GM23338 (cell line): ENCODE data around the gene ATRIP. TPM values are rescaled to one million over a fixed set of nuclear protein-coding genes. Genes with fewer than 3 reads are reported as not detected.

ENCODE experiments used
- ATAC-seq: fragments of 200-7000 bp; cut with Tn5 transposase; 3 replicates; pipeline ENCODE4 v1.9.1; 2020
- DNase-seq: peaks from one replicate; pipeline ENCODE4 v3.0.0-alpha.2; 2015; ENCODE audit warnings: low spot score
- H2AFZ ChIP-seq: fragments of 200-600 bp; sonication (generic); 2 replicates; pipeline ENCODE4 v1.8.0; 2016; ENCODE audit warnings: antibody characterized with exemption, mild to moderate bottlenecking, moderate library complexity
- H3F3A ChIP-seq: fragments of 200-600 bp; sonication (generic); replicated peaks from 2 replicates; pipeline ENCODE4 v1.8.0; 2017; ENCODE audit warnings: antibody characterized with exemption, mixed run types, low read depth
- H3K27ac ChIP-seq: fragments of 200-600 bp; sonication (generic); 2 replicates; pipeline ENCODE4 v1.6.1; 2016; ENCODE audit warnings: low read depth
- H3K27me3 ChIP-seq: fragments of 200-600 bp; sonication (generic); 2 replicates; pipeline ENCODE4 v1.8.0; 2016; ENCODE audit warnings: mild to moderate bottlenecking, mixed run types, moderate library complexity; ENCODE audit not compliant: insufficient read depth
- H3K36me3 ChIP-seq: fragments of 200-600 bp; sonication (generic); 2 replicates; pipeline ENCODE4 v1.8.0; 2016; ENCODE audit warnings: mild to moderate bottlenecking; ENCODE audit not compliant: insufficient read depth
- H3K4me1 ChIP-seq: fragments of 200-600 bp; sonication (generic); 2 replicates; pipeline ENCODE4 v1.8.0; 2016; ENCODE audit warnings: mild to moderate bottlenecking, moderate library complexity; ENCODE audit not compliant: insufficient read depth
- H3K4me2 ChIP-seq: fragments of 200-600 bp; sonication (generic); 2 replicates; pipeline ENCODE4 v1.7.1; 2017; ENCODE audit warnings: mixed run types
- H3K4me3 ChIP-seq: fragments of 200-600 bp; sonication (generic); 2 replicates; pipeline ENCODE4 v1.6.1; 2016; ENCODE audit warnings: mixed run types
- H3K79me2 ChIP-seq: fragments of 200-600 bp; sonication (generic); replicated peaks from 2 replicates; pipeline ENCODE4 v1.8.0; 2017; ENCODE audit warnings: mild to moderate bottlenecking; ENCODE audit not compliant: insufficient read depth
- H3K9me2 ChIP-seq: fragments of 200-600 bp; sonication (generic); 2 replicates; pipeline ENCODE4 v1.8.0; 2017; ENCODE audit not compliant: insufficient read depth
- H4K20me1 ChIP-seq: fragments of 200-600 bp; sonication (generic); replicated peaks from 2 replicates; pipeline ENCODE4 v1.8.0; 2017; ENCODE audit warnings: mild to moderate bottlenecking; ENCODE audit not compliant: insufficient read depth
- H3K27ac Mint-ChIP-seq: 2 replicates; pipeline ENCODE4 v1.8.0; 2020; ENCODE audit warnings: inconsistent platforms, mild to moderate bottlenecking, moderate library complexity, mixed read lengths
- H3K27me3 Mint-ChIP-seq: 3 replicates; pipeline ENCODE4 v1.8.0; 2022; ENCODE audit warnings: low read depth, mild to moderate bottlenecking, moderate library complexity, mixed read lengths, inconsistent platforms; ENCODE audit not compliant: insufficient read depth, poor library complexity
- H3K36me3 Mint-ChIP-seq: 3 replicates; pipeline ENCODE4 v1.8.0; 2021; ENCODE audit warnings: low read depth, mild to moderate bottlenecking, inconsistent platforms, moderate library complexity, mixed read lengths
- H3K4me1 Mint-ChIP-seq: 3 replicates; pipeline ENCODE4 v1.8.0; 2020; ENCODE audit warnings: mild to moderate bottlenecking, inconsistent platforms, mixed read lengths
- H3K4me3 Mint-ChIP-seq: 3 replicates; pipeline ENCODE4 v1.8.0; 2021; ENCODE audit warnings: moderate library complexity, mild to moderate bottlenecking, inconsistent platforms, mixed read lengths
- H3K9me3 Mint-ChIP-seq: 3 replicates; pipeline ENCODE4 v1.8.0; 2020; ENCODE audit warnings: moderate library complexity, mild to moderate bottlenecking, inconsistent platforms, mixed read lengths
- CREB1 ChIP-seq: fragments of 250-450 bp; sonication (Bioruptor Pico); IDR thresholded peaks from 2 replicates; pipeline ENCODE4 v1.5.0; 2020; ENCODE audit warnings: low read depth, mild to moderate bottlenecking, moderate library complexity
- EZH2 ChIP-seq: fragments of 200-600 bp; sonication (generic); IDR thresholded peaks from one replicate; pipeline ENCODE4 v1.8.0; 2017; ENCODE audit warnings: antibody characterized with exemption, mild to moderate bottlenecking, low read depth; ENCODE audit not compliant: unreplicated experiment
- JUNB ChIP-seq: IDR thresholded peaks from one replicate; pipeline ENCODE4 v1.6.1; 2016; ENCODE audit warnings: antibody characterized with exemption; ENCODE audit not compliant: unreplicated experiment
- NANOG ChIP-seq: IDR thresholded peaks from 2 replicates; pipeline ENCODE4 v1.6.1; 2016; ENCODE audit warnings: antibody characterized with exemption, borderline replicate concordance
- POLR2AphosphoS5 ChIP-seq: IDR thresholded peaks from 2 replicates; pipeline ENCODE4 v1.6.1; 2016; ENCODE audit warnings: antibody characterized with exemption, low read depth
- STAT1 ChIP-seq: IDR thresholded peaks from one replicate; pipeline ENCODE4 v1.6.1; 2016; ENCODE audit warnings: antibody characterized with exemption; ENCODE audit not compliant: unreplicated experiment
- ZNF114 ChIP-seq: fragments of 250-450 bp; sonication (Bioruptor Pico); IDR thresholded peaks from 2 replicates; pipeline ENCODE4 v1.5.0; 2020; ENCODE audit warnings: mild to moderate bottlenecking, moderate library complexity
- polyA plus RNA-seq: library from polyadenylated mRNA; unstranded; fragments of >200 nt; fragmentation: Nextera tagmentation; extraction: Ambion mirVana; gene quantifications from 2 replicates; pipeline ENCODE4 v1.2.1, GENCODE V29; 2016
- total RNA-seq: library from RNA; depleted of rRNA; stranded (reverse); fragments of >200 nt; shearing (Covaris generic); gene quantifications from 2 replicates; pipeline ENCODE4 v1.2.3, GENCODE V29; 2014
- TF ChIP-seq, protein P1 (sequence below), 2 experiments: fragments of 200-600 bp in 1 of 2; sonication (generic) in 1 of 2; conservative IDR thresholded peaks; 2 replicates each; pipeline versions ENCODE4 v1.5.1 to v1.6.1; 2016 to 2017; ENCODE audit warnings: antibody characterized with exemption in 2 of 2, low read depth in 2 of 2, mild to moderate bottlenecking in 2 of 2, moderate library complexity in 1 of 2
- TF ChIP-seq, protein P2 (sequence below): IDR thresholded peaks from one replicate; pipeline ENCODE4 v1.6.1; 2018; ENCODE audit warnings: antibody characterized with exemption; ENCODE audit not compliant: unreplicated experiment

ATRIP gene
- total and polyA plus RNA-seq, 2 experiments from 2014 or later = 5.8 to 17.3 TPM

DNA sequence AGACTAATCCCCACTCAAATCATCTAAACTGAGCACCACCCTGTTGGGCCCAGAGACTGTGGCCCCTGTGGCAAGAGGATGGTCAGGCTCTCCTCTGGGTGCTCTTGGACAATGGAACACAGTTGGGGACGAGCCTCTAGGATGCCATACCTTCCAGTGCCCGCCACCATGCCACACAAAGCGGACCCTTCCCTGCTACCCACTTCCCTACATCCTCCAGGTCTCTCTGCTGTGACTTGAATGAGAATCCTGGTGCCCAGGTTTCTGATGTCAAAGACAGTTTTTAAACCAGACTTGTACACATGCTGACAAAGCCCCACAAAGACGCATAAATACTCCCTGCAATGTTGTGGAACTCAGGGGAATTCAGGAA lies 11.3 kb upstream of the ATRIP start (continued):
- TF ChIP-seq, protein P1, sequence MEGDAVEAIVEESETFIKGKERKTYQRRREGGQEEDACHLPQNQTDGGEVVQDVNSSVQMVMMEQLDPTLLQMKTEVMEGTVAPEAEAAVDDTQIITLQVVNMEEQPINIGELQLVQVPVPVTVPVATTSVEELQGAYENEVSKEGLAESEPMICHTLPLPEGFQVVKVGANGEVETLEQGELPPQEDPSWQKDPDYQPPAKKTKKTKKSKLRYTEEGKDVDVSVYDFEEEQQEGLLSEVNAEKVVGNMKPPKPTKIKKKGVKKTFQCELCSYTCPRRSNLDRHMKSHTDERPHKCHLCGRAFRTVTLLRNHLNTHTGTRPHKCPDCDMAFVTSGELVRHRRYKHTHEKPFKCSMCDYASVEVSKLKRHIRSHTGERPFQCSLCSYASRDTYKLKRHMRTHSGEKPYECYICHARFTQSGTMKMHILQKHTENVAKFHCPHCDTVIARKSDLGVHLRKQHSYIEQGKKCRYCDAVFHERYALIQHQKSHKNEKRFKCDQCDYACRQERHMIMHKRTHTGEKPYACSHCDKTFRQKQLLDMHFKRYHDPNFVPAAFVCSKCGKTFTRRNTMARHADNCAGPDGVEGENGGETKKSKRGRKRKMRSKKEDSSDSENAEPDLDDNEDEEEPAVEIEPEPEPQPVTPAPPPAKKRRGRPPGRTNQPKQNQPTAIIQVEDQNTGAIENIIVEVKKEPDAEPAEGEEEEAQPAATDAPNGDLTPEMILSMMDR (conservative IDR thresholded peaks at IDR 0.05; ENCODE audit: low read depth in 2 of 2) = no peak
- TF ChIP-seq ZNF114 (CRISPR knock-in tag) = no peak
- TF ChIP-seq JUNB = no peak
- TF ChIP-seq EZH2 = no peak
- TF ChIP-seq STAT1 = no peak
- TF ChIP-seq NANOG = no peak
- TF ChIP-seq POLR2AphosphoS5 = no peak

DNA sequence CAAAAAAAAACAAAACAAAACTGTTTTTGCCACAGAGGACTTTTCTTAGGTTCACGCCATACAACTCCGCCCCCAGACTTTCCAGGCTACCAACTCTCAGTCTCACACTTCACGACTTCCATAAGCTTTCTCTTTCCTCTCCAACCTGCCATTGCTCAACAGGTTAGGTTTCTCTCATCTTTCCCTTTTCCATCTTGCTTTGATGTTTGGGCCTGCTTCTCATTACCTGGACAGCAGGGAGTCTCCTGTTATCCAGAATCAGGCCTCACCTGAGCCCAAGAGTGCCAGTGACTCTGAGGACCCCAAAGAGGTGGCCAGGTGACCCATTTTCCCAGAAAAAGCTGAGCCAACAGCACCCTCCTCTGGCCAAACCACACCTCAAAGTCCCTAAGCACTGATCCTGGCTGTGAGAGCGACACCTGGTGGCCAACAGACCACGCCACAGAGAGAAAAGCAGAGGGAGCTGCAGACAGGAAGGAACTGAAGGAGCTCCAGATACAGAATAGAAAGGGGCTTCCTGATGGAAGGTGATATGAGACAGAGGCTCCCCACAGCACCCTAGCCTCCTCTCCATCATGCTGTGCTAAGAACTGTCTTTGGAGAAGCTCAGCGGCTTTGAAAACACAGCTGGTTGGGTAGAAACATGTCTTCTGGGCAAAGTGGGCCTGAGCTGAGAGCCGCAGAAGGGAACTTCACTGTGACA lies 10.6 kb upstream of the ATRIP start:
- Mint-ChIP-seq H3K4me3 (no peak overlapping the region), H3K36me3 (peaks cover 42% of the 10 kb centered on the region), H3K27ac (no peak overlapping the region), H3K27me3 (peaks cover 7% of the 10 kb centered on the region), H3K4me1 (peaks cover 27% of the 10 kb centered on the region), H3K9me3 (no peaks in the 10 kb centered on the region)
- TF ChIP-seq, protein P1 (conservative IDR thresholded peaks at IDR 0.05; ENCODE audit: low read depth in 2 of 2) = peak; percentile 100
- TF ChIP-seq, protein P2, sequence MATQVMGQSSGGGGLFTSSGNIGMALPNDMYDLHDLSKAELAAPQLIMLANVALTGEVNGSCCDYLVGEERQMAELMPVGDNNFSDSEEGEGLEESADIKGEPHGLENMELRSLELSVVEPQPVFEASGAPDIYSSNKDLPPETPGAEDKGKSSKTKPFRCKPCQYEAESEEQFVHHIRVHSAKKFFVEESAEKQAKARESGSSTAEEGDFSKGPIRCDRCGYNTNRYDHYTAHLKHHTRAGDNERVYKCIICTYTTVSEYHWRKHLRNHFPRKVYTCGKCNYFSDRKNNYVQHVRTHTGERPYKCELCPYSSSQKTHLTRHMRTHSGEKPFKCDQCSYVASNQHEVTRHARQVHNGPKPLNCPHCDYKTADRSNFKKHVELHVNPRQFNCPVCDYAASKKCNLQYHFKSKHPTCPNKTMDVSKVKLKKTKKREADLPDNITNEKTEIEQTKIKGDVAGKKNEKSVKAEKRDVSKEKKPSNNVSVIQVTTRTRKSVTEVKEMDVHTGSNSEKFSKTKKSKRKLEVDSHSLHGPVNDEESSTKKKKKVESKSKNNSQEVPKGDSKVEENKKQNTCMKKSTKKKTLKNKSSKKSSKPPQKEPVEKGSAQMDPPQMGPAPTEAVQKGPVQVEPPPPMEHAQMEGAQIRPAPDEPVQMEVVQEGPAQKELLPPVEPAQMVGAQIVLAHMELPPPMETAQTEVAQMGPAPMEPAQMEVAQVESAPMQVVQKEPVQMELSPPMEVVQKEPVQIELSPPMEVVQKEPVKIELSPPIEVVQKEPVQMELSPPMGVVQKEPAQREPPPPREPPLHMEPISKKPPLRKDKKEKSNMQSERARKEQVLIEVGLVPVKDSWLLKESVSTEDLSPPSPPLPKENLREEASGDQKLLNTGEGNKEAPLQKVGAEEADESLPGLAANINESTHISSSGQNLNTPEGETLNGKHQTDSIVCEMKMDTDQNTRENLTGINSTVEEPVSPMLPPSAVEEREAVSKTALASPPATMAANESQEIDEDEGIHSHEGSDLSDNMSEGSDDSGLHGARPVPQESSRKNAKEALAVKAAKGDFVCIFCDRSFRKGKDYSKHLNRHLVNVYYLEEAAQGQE = no peak
- no peak for TF ChIP-seq CREB1 (CRISPR knock-in tag)
- TF ChIP-seq NANOG = no peak
- no peak for TF ChIP-seq ZNF114 (CRISPR knock-in tag)
- 0 out of 2 replicates have a peak, but pooled peaks have one; percentile 31 for TF ChIP-seq POLR2AphosphoS5
- H3K79me2 ChIP-seq = peaks cover 40% of the 10 kb centered on the region
- no peak overlapping the region for H3K4me3 ChIP-seq
- ATAC-seq (peak; percentile 52), DNase-seq (peak; percentile 96)
- no peaks in the 10 kb centered on the region for H4K20me1 ChIP-seq
- H2AFZ ChIP-seq = no peak overlapping the region
- no peaks in the 10 kb centered on the region for H3K9me2 ChIP-seq
- H3F3A ChIP-seq = peaks cover 39% of the 10 kb centered on the region
- H3K4me2 ChIP-seq = no peak overlapping the region
- no peaks in the 10 kb centered on the region for H3K27me3 ChIP-seq
- no peak overlapping the region; the same call in 1 of the 2 replicates for H3K27ac ChIP-seq
- peaks cover 9% of the 10 kb centered on the region for H3K4me1 ChIP-seq
- H3K36me3 ChIP-seq = peaks cover 10% of the 10 kb centered on the region
